ENCODE data around the gene SULT4A1.

SULT4A1 gene

GRCh38 chr22:43796567-43796966, 65.7 kb downstream of the SULT4A1 start:
- DNase-seq: no peak

- no peak for DNase-seq
Observed at GRCh38 chr22:43795320-43795719, 67.0 kb downstream of the SULT4A1 start.

GRCh38 chr22:43792905-43793304, 69.4 kb downstream of the SULT4A1 start:
- no peak for DNase-seq

- DNase-seq: no peak
Observed at GRCh38 chr22:43789452-43789851, 72.9 kb downstream of the SULT4A1 start.

GRCh38 chr22:43783777-43784176, 78.5 kb downstream of the SULT4A1 start:
- no peak for DNase-seq

GRCh38 chr22:43782448-43782847, 79.9 kb downstream of the SULT4A1 start:
- DNase-seq: no peak

- no peak for DNase-seq
Observed at GRCh38 chr22:43777286-43777685, 85.0 kb downstream of the SULT4A1 start.

- DNase-seq: no peak
Observed at GRCh38 chr22:43776081-43776670, 86.1 kb downstream of the SULT4A1 start.
